Effector memory CD4-positive, alpha-beta T cell (primary cell): Measurements from ENCODE around the gene MTNR1B.

Experiments
- DNase-seq, 3 donors: peaks; one replicate each; pipeline ENCODE4 v3.0.0-alpha.2; 2020
- H3K27ac ChIP-seq: 2 replicates; pipeline ENCODE4 v1.7.0; 2013; ENCODE audit warnings: mild to moderate bottlenecking, low read length, moderate library complexity; ENCODE audit not compliant: insufficient read depth, poor library complexity, severe bottlenecking
- H3K27me3 ChIP-seq: replicated peaks from 2 replicates; pipeline ENCODE4 v1.7.0; 2013; ENCODE audit warnings: mild to moderate bottlenecking, low read length; ENCODE audit not compliant: insufficient read depth, control insufficient read depth, poor library complexity, severe bottlenecking
- H3K36me3 ChIP-seq: 2 replicates; pipeline ENCODE4 v1.7.0; 2013; ENCODE audit warnings: mild to moderate bottlenecking, low read length, moderate library complexity; ENCODE audit not compliant: control insufficient read depth, insufficient read depth
- H3K4me1 ChIP-seq: 2 replicates; pipeline ENCODE4 v1.7.0; 2013; ENCODE audit warnings: low read length, mild to moderate bottlenecking; ENCODE audit not compliant: control insufficient read depth, insufficient read depth, poor library complexity, severe bottlenecking
- H3K4me3 ChIP-seq: 2 replicates; pipeline ENCODE4 v1.7.0; 2013; ENCODE audit warnings: low read length, low read depth, mild to moderate bottlenecking; ENCODE audit not compliant: insufficient read depth, poor library complexity, severe bottlenecking
- H3K9me3 ChIP-seq: 2 replicates; pipeline ENCODE4 v1.7.0; 2013; ENCODE audit warnings: mild to moderate bottlenecking, low read length, moderate library complexity; ENCODE audit not compliant: control insufficient read depth

MTNR1B gene

GRCh38 chr11:92976681-92977080 is 7.2 kb downstream of the MTNR1B start:
- DNase-seq, result no peak
- Histone ChIP-seq H3K27ac (no peak overlapping the region), H3K4me3 (no peak overlapping the region), H3K36me3 (no peaks in the 10 kb centered on the region), H3K4me1 (no peaks in the 10 kb centered on the region), H3K27me3 (no peaks in the 10 kb centered on the region), H3K9me3 (no peaks in the 10 kb centered on the region)

DNA sequence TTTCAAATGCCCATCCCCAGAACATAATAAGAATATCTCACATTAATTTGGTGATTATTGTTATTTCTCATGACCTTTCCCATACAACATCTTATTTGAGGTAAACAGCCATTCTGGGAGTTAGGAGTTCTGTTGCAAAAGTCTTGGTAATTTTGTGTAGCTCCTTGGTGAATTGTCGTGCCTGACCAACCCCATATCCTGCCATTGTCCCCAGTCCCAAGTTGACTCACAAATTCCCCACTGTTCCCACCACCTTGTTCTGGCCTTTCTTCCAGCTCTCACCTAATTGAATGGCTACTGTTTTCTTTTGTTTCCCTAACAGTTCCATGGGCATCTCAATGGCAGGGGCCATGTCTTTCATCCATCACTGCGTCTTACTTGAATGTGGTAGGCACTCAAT is 8.0 kb downstream of the MTNR1B start:
- Histone ChIP-seq H3K27ac (no peak overlapping the region), H3K27me3 (no peaks in the 10 kb centered on the region), H3K36me3 (no peaks in the 10 kb centered on the region), H3K4me3 (no peak overlapping the region), H3K9me3 (no peaks in the 10 kb centered on the region), H3K4me1 (no peaks in the 10 kb centered on the region)
- no peak for DNase-seq

- H3K27ac ChIP-seq, result no peak overlapping the region
These were observed 9.0 kb downstream of the MTNR1B start for GRCh38 chr11:92978271-92979111.

DNA sequence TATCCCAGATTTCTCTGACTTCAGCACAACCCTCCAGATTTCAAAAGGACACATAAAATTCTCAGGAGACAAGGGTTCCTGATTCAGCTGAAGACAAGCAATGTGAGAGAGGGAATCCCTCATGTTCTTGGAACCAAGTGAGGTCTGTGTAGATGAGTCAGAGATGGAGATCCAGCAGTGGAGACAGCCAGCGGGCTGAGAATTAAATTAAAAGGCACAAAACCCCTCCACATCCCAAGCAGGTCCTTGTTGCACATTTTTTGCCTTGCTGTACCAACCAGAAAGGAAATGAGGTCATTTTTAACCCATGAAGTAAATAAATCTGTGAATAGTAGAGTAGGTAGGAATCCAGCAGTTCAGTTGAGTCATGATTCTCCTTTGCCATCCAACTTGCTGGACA is 9.7 kb downstream of the MTNR1B start:
- DNase-seq, result no peak
- H3K4me3 ChIP-seq, result no peak overlapping the region

More at GRCh38 chr11:92978271-92979111, 9.0 kb downstream of the MTNR1B start:
- Histone ChIP-seq H3K27me3 (no peaks in the 10 kb centered on the region), H3K4me1 (no peaks in the 10 kb centered on the region), H3K4me3 (no peak overlapping the region), H3K36me3 (no peaks in the 10 kb centered on the region), H3K9me3 (no peaks in the 10 kb centered on the region)
- no peak for DNase-seq

GRCh38 chr11:92980312-92980711 is 10.9 kb downstream of the MTNR1B start:
- Histone ChIP-seq H3K36me3 (no peaks in the 10 kb centered on the region), H3K27ac (no peak overlapping the region), H3K4me1 (no peaks in the 10 kb centered on the region), H3K9me3 (no peaks in the 10 kb centered on the region), H3K4me3 (no peak overlapping the region), H3K27me3 (no peaks in the 10 kb centered on the region)
- DNase-seq, result no peak

More for the DNA sequence above, 9.7 kb downstream of the MTNR1B start:
- no peak overlapping the region for H3K27ac ChIP-seq
- H3K4me1 ChIP-seq, result no peaks in the 10 kb centered on the region
- H3K27me3 ChIP-seq, result no peaks in the 10 kb centered on the region
- no peaks in the 10 kb centered on the region for H3K9me3 ChIP-seq
- no peaks in the 10 kb centered on the region for H3K36me3 ChIP-seq

DNA sequence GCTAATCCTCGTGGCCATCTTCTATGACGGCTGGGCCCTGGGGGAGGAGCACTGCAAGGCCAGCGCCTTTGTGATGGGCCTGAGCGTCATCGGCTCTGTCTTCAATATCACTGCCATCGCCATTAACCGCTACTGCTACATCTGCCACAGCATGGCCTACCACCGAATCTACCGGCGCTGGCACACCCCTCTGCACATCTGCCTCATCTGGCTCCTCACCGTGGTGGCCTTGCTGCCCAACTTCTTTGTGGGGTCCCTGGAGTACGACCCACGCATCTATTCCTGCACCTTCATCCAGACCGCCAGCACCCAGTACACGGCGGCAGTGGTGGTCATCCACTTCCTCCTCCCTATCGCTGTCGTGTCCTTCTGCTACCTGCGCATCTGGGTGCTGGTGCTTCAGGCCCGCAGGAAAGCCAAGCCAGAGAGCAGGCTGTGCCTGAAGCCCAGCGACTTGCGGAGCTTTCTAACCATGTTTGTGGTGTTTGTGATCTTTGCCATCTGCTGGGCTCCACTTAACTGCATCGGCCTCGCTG is 12.1 kb downstream of the MTNR1B start:
- no peaks in the 10 kb centered on the region for H3K27me3 ChIP-seq
- no peak overlapping the region for H3K27ac ChIP-seq
- H3K4me3 ChIP-seq, result no peak overlapping the region
- no peaks in the 10 kb centered on the region for H3K36me3 ChIP-seq
- no peaks in the 10 kb centered on the region for H3K9me3 ChIP-seq
- no peak for DNase-seq
- H3K4me1 ChIP-seq, result no peaks in the 10 kb centered on the region

GRCh38 chr11:92986585-92986984 is 17.1 kb downstream of the MTNR1B start:
- Histone ChIP-seq H3K4me3 (no peak overlapping the region), H3K36me3 (no peaks in the 10 kb centered on the region), H3K27me3 (no peaks in the 10 kb centered on the region), H3K27ac (no peak overlapping the region), H3K9me3 (no peaks in the 10 kb centered on the region), H3K4me1 (no peaks in the 10 kb centered on the region)
- DNase-seq, result no peak

DNA sequence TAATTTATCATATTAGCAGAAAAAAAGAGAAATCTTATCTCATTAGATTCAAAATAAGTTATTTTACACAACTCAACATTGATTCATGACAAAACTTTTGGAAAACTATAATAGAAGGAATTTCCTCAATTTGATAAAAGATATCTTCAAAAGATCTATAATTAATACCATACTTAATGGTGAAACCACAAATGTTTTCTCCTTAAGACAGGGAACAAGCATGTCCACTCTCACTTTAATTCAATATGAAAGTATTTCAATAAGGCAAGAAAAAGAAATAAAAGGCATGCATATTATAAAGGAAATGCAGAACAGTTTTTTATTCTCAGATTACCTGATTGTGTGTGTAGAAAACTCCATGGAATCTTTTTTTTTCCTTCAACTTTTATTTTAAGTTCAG is 23.6 kb downstream of the MTNR1B start:
- DNase-seq, result no peak
- H3K4me1 ChIP-seq, result no peaks in the 10 kb centered on the region
- H3K4me3 ChIP-seq, result no peak overlapping the region
- no peak overlapping the region for H3K27ac ChIP-seq
- no peaks in the 10 kb centered on the region for H3K36me3 ChIP-seq
- H3K27me3 ChIP-seq, result no peaks in the 10 kb centered on the region
- no peaks in the 10 kb centered on the region for H3K9me3 ChIP-seq

- Histone ChIP-seq H3K9me3 (no peaks in the 10 kb centered on the region), H3K27me3 (no peaks in the 10 kb centered on the region), H3K27ac (no peak overlapping the region), H3K4me3 (no peak overlapping the region), H3K4me1 (no peaks in the 10 kb centered on the region), H3K36me3 (no peaks in the 10 kb centered on the region)
- DNase-seq, result no peak
These were observed 31.3 kb downstream of the MTNR1B start for GRCh38 chr11:93000511-93001476.
